Gastrocnemius medialis (tissue), 4 donors: Measurements from ENCODE around the gene SERPINB12.

ENCODE experiments used
- POLR2A ChIP-seq, 2 donors: fragments of 450-650 bp; IDR thresholded peaks; one replicate each; pipeline ENCODE4 v1.6.1; 2017; ENCODE audit warnings: antibody characterized with exemption in 2 of 2, mild to moderate bottlenecking in 2 of 2, moderate library complexity in 2 of 2
- TF ChIP-seq, protein P1 (sequence below), 5 experiments: fragments of 450-650 bp in 3 of 5; fragments of 200-600 bp in 2 of 5; sonication (generic) in 2 of 5; IDR thresholded peaks in 4 of 5; conservative IDR thresholded peaks in 1 of 5; 1 replicate in 4 of 5; 2 replicates in 1 of 5; pipeline ENCODE4 v1.5.1; 2016 to 2019; ENCODE audit warnings: antibody characterized with exemption in 5 of 5, mild to moderate bottlenecking in 3 of 5, moderate library complexity in 3 of 5

DNA sequence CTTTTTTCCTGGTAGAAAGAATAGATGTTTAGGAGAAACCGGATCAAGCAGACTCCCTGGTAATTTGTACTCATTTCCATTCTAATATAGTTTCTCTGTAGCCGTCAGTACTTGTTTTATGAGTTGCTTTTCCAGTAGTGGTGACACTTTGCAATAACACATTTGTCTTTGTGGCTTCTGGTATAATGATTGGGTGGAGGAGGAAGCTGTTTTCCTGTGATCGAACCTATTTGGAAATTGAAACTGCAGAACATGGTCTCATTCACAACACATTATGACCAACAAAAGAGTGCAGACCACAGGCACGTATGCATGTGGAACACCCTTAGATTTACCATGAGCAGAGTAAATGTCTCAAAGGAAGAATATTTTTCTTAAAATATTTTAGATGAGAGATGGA lies 7.6 kb upstream of the SERPINB12 start:
- TF ChIP-seq, protein P1, sequence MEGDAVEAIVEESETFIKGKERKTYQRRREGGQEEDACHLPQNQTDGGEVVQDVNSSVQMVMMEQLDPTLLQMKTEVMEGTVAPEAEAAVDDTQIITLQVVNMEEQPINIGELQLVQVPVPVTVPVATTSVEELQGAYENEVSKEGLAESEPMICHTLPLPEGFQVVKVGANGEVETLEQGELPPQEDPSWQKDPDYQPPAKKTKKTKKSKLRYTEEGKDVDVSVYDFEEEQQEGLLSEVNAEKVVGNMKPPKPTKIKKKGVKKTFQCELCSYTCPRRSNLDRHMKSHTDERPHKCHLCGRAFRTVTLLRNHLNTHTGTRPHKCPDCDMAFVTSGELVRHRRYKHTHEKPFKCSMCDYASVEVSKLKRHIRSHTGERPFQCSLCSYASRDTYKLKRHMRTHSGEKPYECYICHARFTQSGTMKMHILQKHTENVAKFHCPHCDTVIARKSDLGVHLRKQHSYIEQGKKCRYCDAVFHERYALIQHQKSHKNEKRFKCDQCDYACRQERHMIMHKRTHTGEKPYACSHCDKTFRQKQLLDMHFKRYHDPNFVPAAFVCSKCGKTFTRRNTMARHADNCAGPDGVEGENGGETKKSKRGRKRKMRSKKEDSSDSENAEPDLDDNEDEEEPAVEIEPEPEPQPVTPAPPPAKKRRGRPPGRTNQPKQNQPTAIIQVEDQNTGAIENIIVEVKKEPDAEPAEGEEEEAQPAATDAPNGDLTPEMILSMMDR (IDR thresholded peaks at IDR 0.05 in 4 of 5, conservative IDR thresholded peaks at IDR 0.05 in 1 of 5) = no peak
- TF ChIP-seq POLR2A (IDR thresholded peaks at IDR 0.05) = no peak
